Hematopoietic multipotent progenitor cell treated with erythropoietin and hydrocortisone succinate and interleukin-3 and kit ligand, for 15 days (in vitro differentiated cells): ENCODE measurements around the gene C1orf232.

Experiments used
- DNase-seq: peaks from one replicate; pipeline ENCODE4 v3.0.0-alpha.2; 2015; ENCODE audit warnings: low spot score

The C1orf232 gene

DNA sequence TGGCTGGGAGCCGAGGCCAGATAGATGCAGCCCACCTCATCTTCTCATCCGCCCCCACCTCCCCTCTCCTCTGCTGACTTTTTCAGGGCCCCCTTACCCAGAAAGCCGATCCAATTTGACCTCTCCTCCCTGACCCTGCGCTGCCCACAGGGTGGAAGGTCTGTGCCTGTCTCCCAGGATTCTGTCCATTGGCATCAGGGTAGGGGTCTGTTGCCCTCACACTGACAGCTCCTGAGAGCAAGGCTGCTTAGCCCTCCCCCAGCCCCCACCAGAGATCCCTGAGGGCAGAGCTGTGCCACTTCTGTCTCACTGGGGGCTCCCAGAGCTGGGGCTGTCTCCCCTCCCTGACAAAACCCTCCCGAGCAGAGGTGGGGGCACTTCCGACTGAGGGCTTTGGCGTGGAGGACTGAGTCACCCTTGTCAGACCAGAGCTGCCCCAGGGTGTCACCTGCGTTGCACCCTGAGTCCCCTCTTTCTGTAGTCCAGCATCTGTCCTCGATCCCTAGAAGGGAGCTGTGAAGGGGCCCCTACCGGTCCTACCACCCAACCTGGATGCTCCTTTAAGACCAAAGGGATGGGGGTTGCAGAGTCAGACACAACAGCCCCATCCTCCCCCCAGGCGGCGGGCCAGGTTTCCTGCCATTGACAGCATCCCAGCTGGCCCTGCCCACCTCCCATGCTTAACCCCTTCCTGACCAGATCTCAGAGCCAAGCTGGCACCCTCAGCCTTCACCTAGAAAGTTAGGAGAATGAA lies 12.3 kb downstream of the C1orf232 start:
- DNase-seq = no peak

DNA sequence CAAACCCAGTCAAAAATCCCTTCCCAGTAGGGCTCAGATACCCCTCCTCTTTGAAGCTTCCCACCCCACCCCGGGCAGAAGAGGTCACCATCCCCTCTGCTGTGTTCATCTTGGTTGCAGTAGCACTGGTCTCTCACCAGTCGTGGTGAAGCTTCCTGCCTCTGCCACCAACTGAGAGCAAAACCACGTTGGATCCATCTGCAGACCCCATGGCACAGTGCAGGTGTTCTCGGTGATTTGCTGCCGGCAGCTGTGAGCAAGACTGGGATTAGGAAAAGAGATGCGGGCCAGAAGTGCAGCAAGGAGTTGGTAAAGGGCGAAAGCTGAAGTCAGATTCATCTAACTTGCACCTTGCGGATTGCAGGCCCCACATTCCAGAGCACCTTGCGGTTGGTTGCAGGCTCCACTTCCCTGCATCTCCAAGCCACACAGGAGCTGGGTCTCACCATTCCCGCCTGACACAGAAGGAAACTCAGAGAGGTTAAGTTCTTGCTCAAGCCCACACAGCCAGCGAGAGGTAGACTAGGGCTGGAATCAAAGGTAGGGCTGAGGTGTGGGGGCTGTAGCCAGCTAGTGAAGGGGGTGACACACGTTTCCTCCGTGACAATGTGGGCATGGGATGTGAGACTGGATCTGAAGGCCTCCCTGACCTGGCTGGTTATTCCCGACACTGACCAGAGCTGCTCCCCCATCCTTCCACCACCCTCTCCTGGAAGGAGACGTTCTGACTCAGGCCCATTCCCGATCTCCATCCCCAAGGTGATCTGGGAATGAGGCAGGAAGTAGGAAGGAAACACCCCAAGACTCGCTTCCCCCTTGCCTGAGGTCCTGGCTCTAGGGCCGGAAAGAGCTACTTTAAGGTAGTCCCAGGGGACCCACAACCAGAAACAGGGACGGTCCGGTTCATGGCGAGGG lies 13.1 kb downstream of the C1orf232 start:
- DNase-seq = no peak

DNA sequence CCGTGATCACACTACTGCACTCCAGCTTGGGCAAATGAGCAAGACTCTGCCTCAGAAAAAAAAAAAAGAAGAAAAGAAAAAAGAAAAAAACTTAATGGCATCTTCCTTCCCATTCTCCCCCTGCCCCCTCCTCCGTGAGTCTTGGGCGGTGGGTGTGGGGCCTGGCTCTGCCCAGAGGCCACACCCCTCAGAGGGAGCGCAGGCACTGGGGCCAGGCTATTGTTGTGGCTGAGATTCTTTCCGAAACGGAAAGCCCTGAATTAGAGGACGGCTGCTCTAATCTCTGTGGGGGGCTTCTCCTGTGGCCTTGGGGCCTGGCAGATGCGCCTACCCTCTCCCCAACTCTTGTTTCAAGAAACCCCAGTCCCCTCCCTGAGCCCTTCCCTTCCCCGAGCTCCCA lies 14.0 kb downstream of the C1orf232 start:
- no peak for DNase-seq

DNA sequence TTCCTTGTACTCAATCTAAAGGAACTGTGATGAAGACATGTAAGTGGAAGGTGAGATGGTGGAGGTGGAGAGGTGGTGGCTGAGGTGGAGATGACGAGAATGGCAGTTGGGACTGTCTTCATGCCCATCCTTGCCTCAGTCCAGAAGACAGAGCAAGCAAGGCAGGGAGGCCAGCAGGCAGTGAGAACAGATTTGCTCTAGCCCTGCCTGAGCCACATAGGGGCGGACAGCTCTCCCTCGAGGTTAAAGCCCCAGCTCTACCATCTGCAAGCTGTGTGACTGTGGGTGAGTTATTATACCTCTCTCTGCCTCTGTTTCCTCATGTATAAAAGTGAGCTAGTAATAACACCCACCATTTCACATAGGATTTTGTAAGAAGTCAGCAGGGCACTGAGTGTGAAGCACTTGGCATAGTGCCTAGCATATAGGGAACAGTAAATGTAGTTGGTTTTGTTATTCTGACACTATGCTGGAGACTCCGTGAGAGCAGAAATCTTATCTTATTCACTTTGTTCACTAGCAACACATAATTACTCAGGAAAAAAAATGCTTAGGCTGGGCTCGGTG lies 14.7 kb downstream of the C1orf232 start:
- DNase-seq = no peak

GRCh38 chr1:26148887-26149286 lies 19.9 kb downstream of the C1orf232 start:
- no peak for DNase-seq

- no peak for DNase-seq
Measured at GRCh38 chr1:26145960-26146294, 22.8 kb downstream of the C1orf232 start.

DNA sequence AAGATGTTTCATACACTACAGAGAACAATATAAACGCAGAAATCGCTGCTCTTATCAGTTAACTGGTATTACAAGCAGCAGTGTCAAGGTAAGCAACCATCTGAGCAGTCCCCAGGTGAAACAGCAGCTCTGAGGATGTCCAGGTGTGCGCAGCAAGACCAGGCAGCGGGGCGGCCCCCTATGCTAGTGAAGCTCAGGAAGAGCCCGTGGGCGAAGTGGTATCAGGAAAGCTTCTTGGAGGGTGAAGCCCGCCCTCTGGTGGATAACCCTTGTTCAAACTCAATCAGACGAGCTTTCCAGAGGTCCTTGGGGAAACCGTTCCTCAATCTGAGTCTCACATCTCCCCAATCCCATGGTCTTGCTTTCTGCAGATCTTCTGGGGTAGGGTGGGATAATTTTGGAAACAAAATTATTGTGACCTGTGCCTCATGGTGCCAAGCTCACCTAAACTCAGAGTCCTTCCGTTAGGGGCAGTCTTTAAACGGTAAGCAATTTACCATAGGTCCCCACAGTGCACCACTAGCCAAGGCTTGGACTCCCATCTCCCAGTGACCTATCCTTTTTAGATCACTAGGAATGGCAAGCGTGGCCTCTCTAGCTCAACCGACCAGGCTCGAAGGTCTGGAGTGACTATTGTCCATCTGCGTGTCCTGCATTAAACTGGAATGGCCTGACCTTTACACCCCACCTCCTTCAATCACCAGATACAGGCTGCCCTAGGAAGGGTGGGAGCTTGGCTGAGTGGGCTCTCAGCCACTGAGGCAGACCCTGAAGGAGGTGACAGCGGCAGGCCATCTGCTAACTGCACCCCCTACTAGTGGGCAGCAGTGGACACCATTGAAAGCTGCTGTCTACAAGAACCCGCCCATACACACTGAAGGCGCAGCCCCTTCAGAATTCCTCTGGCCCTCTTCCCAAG lies 23.5 kb downstream of the C1orf232 start:
- peak; percentile 89 for DNase-seq

GRCh38 chr1:26142159-26142558 lies 26.6 kb downstream of the C1orf232 start:
- DNase-seq = no peak

DNA sequence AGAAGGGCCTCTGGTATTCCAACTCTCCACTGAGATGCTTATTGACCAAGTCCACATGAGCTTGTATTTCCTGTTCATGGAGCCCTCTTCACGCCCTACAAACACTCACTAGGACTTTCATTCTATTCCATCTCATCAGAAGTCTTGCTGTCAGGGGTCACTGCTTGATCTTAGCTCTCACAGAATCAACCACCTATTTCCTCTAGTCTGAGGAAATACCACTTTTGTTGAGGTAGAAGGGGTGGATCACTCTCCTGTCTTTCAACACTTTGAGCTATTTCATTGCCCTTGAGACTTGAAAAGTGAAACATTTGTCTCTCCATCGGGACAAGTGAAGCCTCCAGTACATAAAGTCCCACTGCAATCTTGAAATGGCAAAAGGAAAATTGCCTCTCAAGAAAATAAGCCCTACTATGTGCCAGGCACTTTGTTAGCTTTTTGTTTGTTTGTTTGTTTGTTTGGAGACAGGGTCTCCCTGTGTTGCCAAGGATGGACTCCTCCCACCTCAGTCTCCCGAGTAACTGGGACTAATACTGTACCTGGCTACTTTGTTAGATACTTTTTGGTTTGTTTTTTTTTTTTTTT lies 29.7 kb downstream of the C1orf232 start:
- no peak for DNase-seq

DNA sequence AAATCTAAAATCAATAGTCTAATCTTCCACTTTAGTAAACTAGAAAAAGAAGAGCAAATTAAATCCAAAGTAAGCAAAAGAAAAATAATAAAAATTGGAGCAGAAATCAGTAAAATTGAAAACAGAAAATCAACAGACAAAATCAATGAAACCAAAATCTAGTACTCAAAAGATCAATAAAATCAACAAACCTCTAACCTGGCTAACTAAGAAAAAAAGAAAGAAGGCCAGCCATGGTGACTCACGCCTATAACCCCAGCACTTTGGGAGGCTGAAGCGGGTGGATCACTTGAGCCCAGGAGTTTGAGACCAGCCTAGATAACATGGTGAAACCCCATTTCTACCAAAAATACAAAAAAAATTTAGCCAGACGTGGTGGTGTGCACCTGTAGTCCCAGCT lies 34.3 kb downstream of the C1orf232 start:
- no peak for DNase-seq

- no peak for DNase-seq
Measured at GRCh38 chr1:26132834-26133167, 36.0 kb downstream of the C1orf232 start.

DNA sequence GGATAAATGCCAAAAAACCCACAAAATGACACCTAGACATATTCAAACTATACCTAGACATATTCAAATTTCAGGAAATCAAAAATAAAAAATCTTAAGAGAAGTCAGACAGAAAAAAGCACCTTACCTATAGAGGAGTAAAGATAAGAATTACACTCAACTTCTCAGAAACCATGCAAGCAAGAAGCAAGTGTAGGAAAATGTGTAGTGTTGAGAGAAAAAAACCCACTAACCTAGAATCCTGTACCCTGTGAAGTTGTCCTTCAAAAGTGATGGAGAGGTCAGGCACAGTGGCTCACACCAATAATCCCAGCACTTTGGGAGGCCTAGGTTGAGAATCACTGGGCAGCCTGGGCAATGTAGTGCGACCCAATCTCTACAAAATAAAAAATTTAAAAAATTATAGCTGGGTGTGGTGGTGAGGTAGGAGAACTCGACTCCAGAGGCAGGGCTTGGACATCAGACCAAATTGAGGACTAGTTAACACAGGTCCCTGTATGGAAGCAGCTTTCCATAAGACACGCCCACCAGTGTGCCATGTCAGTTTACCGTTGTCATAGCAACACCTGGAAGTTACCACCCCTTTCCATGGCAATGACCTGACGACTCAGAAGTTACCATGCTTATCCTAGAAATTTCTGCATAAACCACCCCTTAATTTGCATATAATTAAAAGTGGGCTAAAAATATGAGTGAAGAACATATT lies 36.5 kb downstream of the C1orf232 start:
- peak; percentile 58 for DNase-seq

- DNase-seq = no peak
Measured at GRCh38 chr1:26130695-26131094, 38.1 kb downstream of the C1orf232 start.

GRCh38 chr1:26129778-26130177 lies 39.0 kb downstream of the C1orf232 start:
- no peak for DNase-seq

- DNase-seq = peak; percentile 62
Measured at GRCh38 chr1:26127235-26128163, 41.3 kb downstream of the C1orf232 start.

GRCh38 chr1:26126321-26127084 lies 42.3 kb downstream of the C1orf232 start:
- DNase-seq = peak; percentile 95

DNA sequence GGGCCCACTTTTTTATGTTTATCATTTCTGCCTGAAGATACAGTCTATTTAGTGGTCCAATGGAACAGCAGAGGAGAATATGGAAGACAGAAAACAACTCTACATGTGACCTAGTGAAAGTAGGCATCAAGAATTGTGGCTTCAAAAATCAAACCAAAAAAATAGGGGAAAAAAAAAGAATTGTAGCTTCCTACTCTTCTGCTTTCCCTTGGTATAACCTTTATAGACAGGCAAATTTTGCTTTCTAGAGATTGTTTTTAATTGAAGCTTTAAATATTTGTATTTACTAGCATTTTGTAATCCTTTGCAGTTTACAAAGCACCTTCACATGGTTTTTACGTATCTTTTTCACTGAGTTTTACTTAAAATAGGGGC lies 42.8 kb downstream of the C1orf232 start:
- DNase-seq = no peak

DNA sequence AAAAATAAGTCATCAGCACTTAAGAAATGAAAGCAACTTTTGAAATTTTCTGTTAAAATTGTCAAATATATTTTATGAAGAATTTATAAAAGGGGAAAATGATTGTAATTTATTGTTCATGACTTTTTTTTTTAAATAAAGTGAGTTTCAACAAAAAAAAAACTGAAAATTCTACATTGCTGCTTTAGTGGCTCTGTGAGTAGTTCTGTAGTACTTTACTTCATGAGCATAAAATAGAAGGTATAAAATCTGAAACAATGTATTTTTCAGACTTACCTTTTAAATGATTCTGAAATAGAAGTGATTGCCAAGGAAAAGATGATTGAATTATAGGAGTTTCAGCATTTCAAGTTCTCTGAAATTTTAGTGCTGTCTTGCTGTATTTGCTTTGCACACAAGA lies 43.4 kb downstream of the C1orf232 start:
- peak; percentile 52 for DNase-seq
